GM18951 (cell line): ENCODE measurements around the gene G3BP1.

Source experiments
- POLR2A ChIP-seq: IDR thresholded peaks from 4 replicates; pipeline ENCODE4 v1.6.1; 2011; ENCODE audit warnings: mild to moderate bottlenecking; ENCODE audit not compliant: insufficient read length, insufficient read depth; ENCODE audit errors: extremely low read depth
- in situ Hi-C: fragments of 300-500 bp; cut with MboI; formaldehyde crosslinking; loops from one replicate; pipeline ENCODE4 v1.12.0; 2022; ENCODE audit warnings: low sequenced_read_pairs, mixed read lengths, inconsistent platforms; ENCODE audit not compliant: unreplicated experiment

Gene G3BP1

GRCh38 chr5:151740958-151741373, 30.8 kb upstream of the G3BP1 start:
- in situ Hi-C loops, result no loop called here
- TF ChIP-seq POLR2A, result no peak

GRCh38 chr5:151741678-151742423, 29.9 kb upstream of the G3BP1 start:
- in situ Hi-C loops, result no loop called here
- TF ChIP-seq POLR2A, result no peak

- in situ Hi-C loops, result no loop called here
Observed at GRCh38 chr5:151742870-151743294, 28.9 kb upstream of the G3BP1 start.

GRCh38 chr5:151743530-151743929, 28.2 kb upstream of the G3BP1 start:
- in situ Hi-C loops, result no loop called here
- TF ChIP-seq POLR2A, result no peak

More at GRCh38 chr5:151742870-151743294, 28.9 kb upstream of the G3BP1 start:
- TF ChIP-seq POLR2A, result no peak

- in situ Hi-C loops, result loop anchor here (5.0 kb wide), 1 partner anchor 83 kb away; no protein-coding TSS in a partner anchor
- TF ChIP-seq POLR2A, result no peak
Observed at GRCh38 chr5:151745071-151745705, 26.6 kb upstream of the G3BP1 start.

GRCh38 chr5:151750121-151750520, 21.6 kb upstream of the G3BP1 start:
- in situ Hi-C loops, result no loop called here
- no peak for TF ChIP-seq POLR2A

DNA sequence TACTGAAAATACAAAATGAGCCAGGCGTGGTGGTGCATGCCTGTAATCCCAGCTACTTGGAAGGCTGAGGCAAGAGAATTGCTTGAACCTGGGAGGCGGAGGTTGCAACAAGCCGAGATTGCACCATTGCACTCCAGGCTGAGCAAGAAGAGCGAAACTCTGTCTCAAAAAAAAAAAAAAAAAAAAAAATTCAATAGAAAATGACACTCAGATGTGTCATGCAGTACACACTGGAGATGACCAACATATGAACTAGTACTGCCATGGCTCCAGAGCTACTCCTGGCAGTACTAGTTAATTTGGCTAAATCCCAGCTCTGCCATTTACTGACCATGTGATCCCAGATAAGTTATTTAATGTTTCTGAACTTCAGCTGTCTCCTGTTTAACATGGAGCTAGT, 20.7 kb upstream of the G3BP1 start:
- in situ Hi-C loops, result no loop called here
- TF ChIP-seq POLR2A, result no peak

- in situ Hi-C loops, result no loop called here
- TF ChIP-seq POLR2A, result no peak
Observed at GRCh38 chr5:151751593-151751992, 20.2 kb upstream of the G3BP1 start.

- no peak for TF ChIP-seq POLR2A
- in situ Hi-C loops, result no loop called here
Observed at GRCh38 chr5:151755383-151755782, 16.4 kb upstream of the G3BP1 start.

DNA sequence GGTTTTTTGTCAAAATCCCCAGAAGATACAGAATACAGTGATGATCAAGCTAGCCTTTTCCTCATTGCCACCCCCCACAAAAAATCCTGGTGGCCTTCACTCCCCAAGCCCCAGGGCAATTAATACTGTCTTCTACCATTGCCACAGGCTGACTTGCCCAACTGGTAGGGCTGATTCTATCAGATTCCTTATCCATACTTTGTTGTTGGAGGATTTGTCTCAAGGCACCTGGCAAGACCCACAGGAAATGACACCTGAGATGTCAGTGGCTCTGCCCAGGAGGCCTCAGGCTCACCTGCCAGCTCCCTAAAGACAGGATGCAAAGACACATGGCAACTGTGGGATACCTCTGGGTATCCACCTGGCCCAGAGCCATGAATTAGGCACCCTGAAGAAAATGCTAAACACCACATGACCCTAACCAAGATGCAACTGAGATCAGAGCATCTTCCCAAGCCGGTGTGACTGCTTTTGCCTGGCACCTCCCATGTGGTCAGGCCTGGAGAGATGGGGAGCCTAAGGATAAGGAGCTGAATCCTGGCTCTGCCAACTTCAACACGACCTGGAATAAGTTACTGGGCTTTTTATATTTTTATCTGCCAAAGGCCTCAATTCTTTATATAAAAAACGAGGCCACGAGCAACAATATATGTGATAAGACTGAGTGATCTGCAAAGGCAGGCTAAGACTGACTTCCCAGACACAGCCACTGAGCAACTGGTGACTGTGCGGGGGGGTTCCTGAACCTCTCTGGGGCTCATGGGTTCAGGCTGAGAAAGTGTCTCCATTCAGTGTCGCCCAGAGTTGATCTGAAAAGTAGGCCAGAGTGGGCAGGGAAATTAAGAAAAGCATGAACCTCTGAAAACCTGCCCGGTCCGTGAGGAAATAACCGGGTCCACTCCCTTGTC, 14.3 kb upstream of the G3BP1 start:
- in situ Hi-C loops, result no loop called here
- TF ChIP-seq POLR2A, result no peak

DNA sequence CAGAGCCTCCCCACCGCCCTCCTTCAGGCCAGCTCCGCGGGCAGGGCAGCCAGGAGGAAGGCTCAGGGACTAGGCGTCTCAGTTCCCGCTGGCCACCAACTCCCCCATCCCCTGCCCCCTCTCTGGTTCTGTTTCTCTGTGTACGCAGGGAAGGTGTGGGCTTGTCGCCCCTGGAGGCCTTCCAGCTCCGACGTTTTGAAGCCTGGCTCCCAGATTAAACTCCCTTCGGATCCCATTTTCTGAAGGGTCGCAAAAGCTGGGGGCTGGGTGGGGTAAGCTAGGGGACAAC, 13.7 kb upstream of the G3BP1 start:
- TF ChIP-seq POLR2A, result no peak
- in situ Hi-C loops, result no loop called here

- TF ChIP-seq POLR2A, result peak; percentile 99
- in situ Hi-C loops, result no loop called here
Observed at GRCh38 chr5:151758430-151759241, 13.1 kb upstream of the G3BP1 start, which contains the start of gene ATOX1. ATOX1 (minus strand) TSS chr5:151758631; CDS start chr5:151758551, 80 bp downstream.
